Thyroid gland (tissue), 4 donors: ENCODE data around the gene RAB30. TPM values are rescaled to one million over a fixed set of nuclear protein-coding genes. Genes with fewer than 3 reads are reported as not detected.

Experiments
- DNase-seq, 2 donors: peaks; one replicate each; pipeline ENCODE4 v3.0.0-alpha.2; 2019
- H3K27ac ChIP-seq, 3 donors: fragments of 200-600 bp; sonication (generic); 1 replicate in 2 of 3; 2 replicates in 1 of 3; pipeline ENCODE4 v1.5.1; 2016 to 2019; ENCODE audit warnings: mild to moderate bottlenecking in 1 of 3, moderate library complexity in 1 of 3
- H3K27me3 ChIP-seq: fragments of 200-600 bp; sonication (generic); one replicate; pipeline ENCODE4 v1.5.1; 2019
- H3K36me3 ChIP-seq, 2 donors: fragments of 200-600 bp; sonication (generic); one replicate each; pipeline ENCODE4 v1.5.1; 2016 to 2019
- H3K4me1 ChIP-seq, 2 donors: fragments of 200-600 bp; sonication (generic); one replicate each; pipeline ENCODE4 v1.5.1; 2017 to 2019
- H3K4me3 ChIP-seq, 3 donors: fragments of 200-600 bp; sonication (generic); replicated peaks in 1 of 3; 1 replicate in 2 of 3; 2 replicates in 1 of 3; pipeline ENCODE4 v1.5.1; 2016; ENCODE audit warnings: mild to moderate bottlenecking in 1 of 3
- H3K9me3 ChIP-seq: fragments of 200-600 bp; sonication (generic); one replicate; pipeline ENCODE4 v1.5.1; 2017
- POLR2A ChIP-seq, 2 donors: fragments of 450-650 bp; IDR thresholded peaks; one replicate each; pipeline ENCODE4 v1.6.1; 2017; ENCODE audit warnings: antibody characterized with exemption in 2 of 2, mild to moderate bottlenecking in 2 of 2, moderate library complexity in 1 of 2
- WGBS, 2 donors: methylation state at CpG; one replicate each; pipeline ENCODE4 v1.1.5; 2017; 5-methylcytosine and 5-hydroxymethylcytosine counted together
- intact Hi-C: fragments of 100-400 bp; cut with DNase I; formaldehyde crosslinking; loops from one replicate; pipeline ENCODE4 v1.15.1; 2023
- total RNA-seq, 4 donors: library from RNA; depleted of rRNA; stranded (reverse); fragments of >200 nt; gene quantifications; one replicate each; pipeline ENCODE4 v1.2.3, GENCODE V29; 2016
- TF ChIP-seq, protein P1 (sequence below), 6 experiments: fragments of 200-600 bp in 3 of 6; fragments of 450-650 bp in 3 of 6; sonication (generic) in 3 of 6; IDR thresholded peaks; one replicate each; pipeline ENCODE4 v1.5.1; 2016 to 2019; ENCODE audit warnings: antibody characterized with exemption in 6 of 6, mild to moderate bottlenecking in 2 of 6, inconsistent platforms in 1 of 6, moderate library complexity in 1 of 6

The RAB30 gene
- total RNA-seq, 4 donors from 2014 or later = 12.0 to 30.0 (median 22.8) TPM

DNA sequence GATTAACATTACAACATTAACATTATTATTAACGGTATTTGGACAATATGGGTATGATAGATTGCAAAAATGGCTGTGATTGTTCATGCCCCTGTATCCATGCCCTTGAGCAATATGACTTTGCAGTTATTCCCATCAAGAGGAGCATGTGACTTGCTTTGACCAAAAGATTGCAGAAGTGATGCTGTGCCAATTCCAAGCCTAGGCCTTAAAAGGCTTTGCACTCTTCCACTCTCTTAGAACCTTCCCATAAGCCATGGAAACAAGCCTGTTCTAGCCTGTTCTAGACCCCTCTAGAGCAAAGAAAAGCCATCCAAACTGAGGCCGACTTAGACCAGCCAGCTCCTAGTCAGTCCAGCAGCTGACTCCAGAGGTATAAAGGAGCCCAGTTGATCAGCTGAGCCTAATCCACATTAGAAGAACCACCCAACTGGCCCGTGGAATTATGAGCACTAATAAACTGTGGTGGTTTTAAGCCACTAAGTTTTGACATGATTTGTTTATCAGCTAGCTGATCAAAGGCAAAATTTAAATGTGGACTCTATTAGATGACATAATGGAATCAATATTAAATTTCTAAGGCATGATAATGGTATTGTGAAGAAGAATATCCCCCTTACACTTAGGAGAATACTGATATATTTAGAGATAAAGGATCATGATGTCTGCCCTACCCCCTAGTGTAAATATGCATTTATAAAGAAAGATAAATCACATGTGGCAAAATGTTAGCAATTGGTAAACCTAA is 28.6 kb downstream of the RAB30 start:
- Histone ChIP-seq H3K9me3 (no peaks in the 10 kb centered on the region), H3K4me1 (peaks cover 5 to 13% of the 10 kb centered on the region in 2 donors), H3K4me3 (no peak overlapping the region), H3K36me3 (no peaks in the 10 kb centered on the region), H3K27ac (no peak overlapping the region), H3K27me3 (no peaks in the 10 kb centered on the region)
- TF ChIP-seq, protein P1, sequence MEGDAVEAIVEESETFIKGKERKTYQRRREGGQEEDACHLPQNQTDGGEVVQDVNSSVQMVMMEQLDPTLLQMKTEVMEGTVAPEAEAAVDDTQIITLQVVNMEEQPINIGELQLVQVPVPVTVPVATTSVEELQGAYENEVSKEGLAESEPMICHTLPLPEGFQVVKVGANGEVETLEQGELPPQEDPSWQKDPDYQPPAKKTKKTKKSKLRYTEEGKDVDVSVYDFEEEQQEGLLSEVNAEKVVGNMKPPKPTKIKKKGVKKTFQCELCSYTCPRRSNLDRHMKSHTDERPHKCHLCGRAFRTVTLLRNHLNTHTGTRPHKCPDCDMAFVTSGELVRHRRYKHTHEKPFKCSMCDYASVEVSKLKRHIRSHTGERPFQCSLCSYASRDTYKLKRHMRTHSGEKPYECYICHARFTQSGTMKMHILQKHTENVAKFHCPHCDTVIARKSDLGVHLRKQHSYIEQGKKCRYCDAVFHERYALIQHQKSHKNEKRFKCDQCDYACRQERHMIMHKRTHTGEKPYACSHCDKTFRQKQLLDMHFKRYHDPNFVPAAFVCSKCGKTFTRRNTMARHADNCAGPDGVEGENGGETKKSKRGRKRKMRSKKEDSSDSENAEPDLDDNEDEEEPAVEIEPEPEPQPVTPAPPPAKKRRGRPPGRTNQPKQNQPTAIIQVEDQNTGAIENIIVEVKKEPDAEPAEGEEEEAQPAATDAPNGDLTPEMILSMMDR (IDR thresholded peaks at IDR 0.05) = no peak
- TF ChIP-seq POLR2A (IDR thresholded peaks at IDR 0.05) = no peak
- intact Hi-C loops = no loop called here
- WGBS, 2 donors = 92 to 96% methylated on average over 3 of the region's 3 CpGs
- DNase-seq = no peak

DNA sequence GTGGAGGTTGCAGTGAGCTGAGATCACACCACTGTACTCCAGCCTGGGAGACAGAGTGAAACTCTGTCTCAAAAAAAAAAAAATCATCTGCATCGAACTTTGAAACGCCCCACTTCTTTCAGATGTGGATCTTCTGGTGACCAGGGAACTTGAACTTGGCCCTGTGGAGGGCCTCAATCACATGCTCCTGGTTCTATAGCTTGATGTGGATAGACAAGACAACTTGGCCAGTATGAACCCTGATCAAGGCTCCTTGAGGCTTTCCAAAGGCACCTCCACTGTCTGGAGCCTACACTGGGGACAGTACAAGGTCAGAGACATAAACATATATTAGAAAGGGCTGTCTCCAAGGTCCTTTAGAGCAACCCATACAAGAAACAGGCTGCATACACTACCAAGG is 30.6 kb downstream of the RAB30 start:
- intact Hi-C loops = no loop called here
- no peak for DNase-seq
- Histone ChIP-seq H3K9me3 (no peaks in the 10 kb centered on the region), H3K27ac (no peak overlapping the region), H3K4me3 (no peak overlapping the region), H3K36me3 (no peaks in the 10 kb centered on the region), H3K4me1 (peaks cover 0 to 5% of the 10 kb centered on the region in 2 donors), H3K27me3 (no peaks in the 10 kb centered on the region)
- TF ChIP-seq, protein P1 (IDR thresholded peaks at IDR 0.05) = no peak
- TF ChIP-seq POLR2A (IDR thresholded peaks at IDR 0.05) = no peak
- 96% methylated on average over 2 of the region's 2 CpGs for WGBS, 2 donors

DNA sequence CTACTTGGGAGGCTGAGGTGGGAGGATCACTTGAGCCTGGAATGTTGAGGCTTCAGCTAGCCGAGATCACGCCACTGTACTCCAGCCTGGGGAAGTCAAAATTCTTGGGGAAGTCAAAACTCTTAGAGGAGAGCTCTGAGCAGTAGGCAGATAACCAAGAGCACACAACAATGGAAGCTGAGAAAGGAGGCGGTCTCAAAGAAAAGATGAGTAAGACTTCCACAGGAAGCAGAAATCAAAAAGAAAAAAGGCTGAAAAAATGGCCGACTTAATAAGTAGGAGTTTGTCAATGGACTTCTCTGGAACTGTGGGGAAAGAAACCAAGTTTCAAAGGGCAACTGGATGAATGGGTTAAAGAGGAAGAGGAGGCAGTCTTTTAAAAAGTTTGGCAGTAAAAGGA is 32.1 kb downstream of the RAB30 start:
- Histone ChIP-seq H3K4me3 (no peak overlapping the region), H3K27me3 (no peaks in the 10 kb centered on the region), H3K27ac (no peak overlapping the region), H3K4me1 (peaks cover 9 to 16% of the 10 kb centered on the region in 2 donors), H3K9me3 (no peaks in the 10 kb centered on the region), H3K36me3 (no peaks in the 10 kb centered on the region)
- WGBS, 2 donors = 92 to 96% methylated on average over 4 of the region's 4 CpGs
- TF ChIP-seq, protein P1 (IDR thresholded peaks at IDR 0.05) = no peak
- TF ChIP-seq POLR2A (IDR thresholded peaks at IDR 0.05) = no peak
- DNase-seq = no peak
- intact Hi-C loops = no loop called here

DNA sequence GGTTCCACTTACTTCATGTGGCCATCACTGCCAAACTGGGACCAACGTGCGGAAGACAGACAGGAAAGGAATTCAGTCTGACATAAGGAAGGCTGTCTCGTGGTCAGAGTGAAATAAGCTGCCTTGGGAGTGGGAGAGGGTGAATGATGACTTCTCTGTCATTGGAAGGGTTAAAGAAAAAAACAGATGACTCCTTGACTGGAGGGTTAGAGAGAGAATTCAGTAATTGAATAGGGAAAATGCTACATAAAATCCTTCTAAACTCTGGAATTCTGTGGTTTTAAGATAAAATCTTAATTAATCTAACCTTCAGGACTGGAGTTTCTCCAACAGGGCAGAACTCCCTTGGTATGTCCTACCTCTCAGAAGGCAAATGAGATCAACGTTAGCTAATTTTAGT is 33.8 kb downstream of the RAB30 start:
- no peaks in the 10 kb centered on the region for H3K36me3 ChIP-seq
- WGBS, 2 donors = 81 to 82% methylated on average over 4 of the region's 4 CpGs
- H3K4me3 ChIP-seq = no peak overlapping the region
- DNase-seq = no peak
- H3K27me3 ChIP-seq = no peaks in the 10 kb centered on the region
- intact Hi-C loops = no loop called here
- TF ChIP-seq POLR2A (IDR thresholded peaks at IDR 0.05) = no peak
- TF ChIP-seq, protein P1 (IDR thresholded peaks at IDR 0.05) = no peak
- peaks cover 24 to 29% of the 10 kb centered on the region in 2 donors for H3K4me1 ChIP-seq
- H3K27ac ChIP-seq = no peak overlapping the region
- no peaks in the 10 kb centered on the region for H3K9me3 ChIP-seq

DNA sequence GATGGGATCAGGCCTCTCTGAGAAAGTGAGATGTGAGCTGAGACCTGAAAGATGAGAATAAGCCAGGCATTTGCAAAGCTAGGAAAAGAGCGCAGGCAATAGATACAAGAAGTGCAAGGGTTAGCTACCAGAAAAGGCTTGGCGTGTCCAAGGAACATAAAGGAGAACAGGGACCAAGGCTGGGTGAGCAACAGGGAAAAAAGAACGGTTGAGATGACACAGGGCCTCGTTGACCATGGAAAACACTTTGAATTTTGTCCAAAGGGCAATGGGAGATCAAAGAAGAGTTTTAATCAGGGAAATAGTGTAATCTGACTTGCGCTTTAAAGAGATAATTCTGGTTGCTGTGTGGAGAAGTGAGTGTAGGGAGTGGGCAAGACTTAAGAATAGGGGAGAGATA is 35.0 kb downstream of the RAB30 start:
- no peak for DNase-seq
- Histone ChIP-seq H3K4me3 (no peak overlapping the region), H3K36me3 (no peaks in the 10 kb centered on the region), H3K4me1 (peaks cover 31 to 38% of the 10 kb centered on the region in 2 donors), H3K27ac (no peak overlapping the region), H3K9me3 (no peaks in the 10 kb centered on the region), H3K27me3 (no peaks in the 10 kb centered on the region)
- 77 to 83% methylated on average over 5 of the region's 5 CpGs for WGBS, 2 donors
- intact Hi-C loops = no loop called here
- TF ChIP-seq POLR2A (IDR thresholded peaks at IDR 0.05) = no peak
- TF ChIP-seq, protein P1 (IDR thresholded peaks at IDR 0.05) = no peak
